SH-SY5Y (cell line): Measurements from ENCODE around the gene PLAC1.

ENCODE experiments used
- GATA2 ChIP-seq: IDR thresholded peaks from 2 replicates; pipeline ENCODE4 v1.6.1; 2011; ENCODE audit warnings: mild to moderate bottlenecking, low read depth, low read length
- GATA3 ChIP-seq: IDR thresholded peaks from 2 replicates; pipeline ENCODE4 v1.6.1; 2011; ENCODE audit warnings: low read depth, mild to moderate bottlenecking, low read length, moderate library complexity

DNA sequence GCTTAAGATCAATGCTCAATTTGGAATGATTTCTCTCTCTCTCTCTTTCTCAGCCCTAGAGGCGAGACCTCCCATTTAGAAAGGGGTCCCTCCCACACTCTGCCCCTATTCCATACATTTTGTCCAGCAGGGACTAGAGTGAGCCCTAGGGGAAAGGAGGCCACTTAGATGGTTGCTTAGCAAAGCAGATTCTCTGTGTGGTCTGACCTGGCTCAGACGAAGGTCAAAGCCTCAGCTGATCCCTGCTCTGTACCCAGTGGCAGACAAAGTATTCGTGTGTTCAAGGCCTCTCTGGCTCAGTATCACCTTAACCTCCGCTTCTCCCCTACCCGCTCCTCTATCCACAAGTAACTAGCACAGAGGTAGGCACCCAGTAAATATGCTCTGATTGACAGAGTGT lies 120.0 kb downstream of the PLAC1 start:
- no peak for TF ChIP-seq GATA2
- no peak for TF ChIP-seq GATA3
